Cardiac muscle cell (in vitro differentiated cells and primary cell): ENCODE data around the gene EP400. TPM values are rescaled to one million over a fixed set of nuclear protein-coding genes. Genes with fewer than 3 reads are reported as not detected.

Experiments
- DNase-seq, 2 donors: peaks; one replicate each; pipeline versions ENCODE4 v3.0.0 to v3.0.0-alpha.2; 2010 to 2017; ENCODE audit warnings: low read depth in 1 of 2, low spot score in 1 of 2
- H3K27ac ChIP-seq: fragments of 200-600 bp; sonication (generic); 2 replicates; pipeline ENCODE4 v1.5.1; 2016
- H3K27me3 ChIP-seq: fragments of 200-600 bp; sonication (generic); 2 replicates; pipeline ENCODE4 v1.6.0; 2016; ENCODE audit warnings: control low read depth
- H3K36me3 ChIP-seq: fragments of 200-600 bp; sonication (generic); 2 replicates; pipeline ENCODE4 v1.5.1; 2016; ENCODE audit warnings: control low read depth
- H3K4me1 ChIP-seq: fragments of 200-600 bp; sonication (generic); 2 replicates; pipeline ENCODE4 v1.8.1; 2017; ENCODE audit warnings: low read depth, mild to moderate bottlenecking, mixed run types
- H3K4me3 ChIP-seq: fragments of 200-600 bp; sonication (generic); 2 replicates; pipeline ENCODE4 v1.5.1; 2016; ENCODE audit warnings: mild to moderate bottlenecking
- H3K9me3 ChIP-seq: fragments of 200-600 bp; sonication (generic); 2 replicates; pipeline ENCODE4 v1.5.1; 2017; ENCODE audit warnings: low read depth, mild to moderate bottlenecking, control low read depth
- polyA plus RNA-seq: library from polyadenylated mRNA; unstranded; fragments of >200 nt; fragmentation: Nextera tagmentation; extraction: Ambion mirVana; gene quantifications from 2 replicates; pipeline ENCODE4 v1.2.1, GENCODE V29; 2016
- total RNA-seq: library from RNA; depleted of rRNA; stranded (reverse); fragments of >200 nt; gene quantifications from 2 replicates; pipeline ENCODE4 v1.2.3, GENCODE V29; 2016
- TF ChIP-seq, protein P1 (sequence below): IDR thresholded peaks from 2 replicates; pipeline ENCODE4 v1.5.1; 2012; ENCODE audit warnings: low read depth, mild to moderate bottlenecking, low read length

The EP400 gene
- total and polyA plus RNA-seq, 2 experiments from 2014 or later = 14.6 to 28.4 TPM

GRCh38 chr12:132106921-132107320 is 157.2 kb downstream of the EP400 start:
- TF ChIP-seq, protein P1, sequence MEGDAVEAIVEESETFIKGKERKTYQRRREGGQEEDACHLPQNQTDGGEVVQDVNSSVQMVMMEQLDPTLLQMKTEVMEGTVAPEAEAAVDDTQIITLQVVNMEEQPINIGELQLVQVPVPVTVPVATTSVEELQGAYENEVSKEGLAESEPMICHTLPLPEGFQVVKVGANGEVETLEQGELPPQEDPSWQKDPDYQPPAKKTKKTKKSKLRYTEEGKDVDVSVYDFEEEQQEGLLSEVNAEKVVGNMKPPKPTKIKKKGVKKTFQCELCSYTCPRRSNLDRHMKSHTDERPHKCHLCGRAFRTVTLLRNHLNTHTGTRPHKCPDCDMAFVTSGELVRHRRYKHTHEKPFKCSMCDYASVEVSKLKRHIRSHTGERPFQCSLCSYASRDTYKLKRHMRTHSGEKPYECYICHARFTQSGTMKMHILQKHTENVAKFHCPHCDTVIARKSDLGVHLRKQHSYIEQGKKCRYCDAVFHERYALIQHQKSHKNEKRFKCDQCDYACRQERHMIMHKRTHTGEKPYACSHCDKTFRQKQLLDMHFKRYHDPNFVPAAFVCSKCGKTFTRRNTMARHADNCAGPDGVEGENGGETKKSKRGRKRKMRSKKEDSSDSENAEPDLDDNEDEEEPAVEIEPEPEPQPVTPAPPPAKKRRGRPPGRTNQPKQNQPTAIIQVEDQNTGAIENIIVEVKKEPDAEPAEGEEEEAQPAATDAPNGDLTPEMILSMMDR = no peak
- peaks cover 9% of the 10 kb centered on the region for H3K36me3 ChIP-seq
- no peak for DNase-seq
- no peaks in the 10 kb centered on the region for H3K9me3 ChIP-seq
- no peak overlapping the region for H3K4me3 ChIP-seq
- H3K27ac ChIP-seq = no peak overlapping the region
- H3K27me3 ChIP-seq = no peaks in the 10 kb centered on the region
- H3K4me1 ChIP-seq = no peaks in the 10 kb centered on the region

GRCh38 chr12:132108211-132108832 is 158.6 kb downstream of the EP400 start:
- no peaks in the 10 kb centered on the region for H3K9me3 ChIP-seq
- no peaks in the 10 kb centered on the region for H3K4me1 ChIP-seq
- H3K4me3 ChIP-seq = no peak overlapping the region
- TF ChIP-seq, protein P1 = no peak
- DNase-seq = peak in 1 of 2 donors; percentile 15
- H3K27me3 ChIP-seq = no peaks in the 10 kb centered on the region
- no peak overlapping the region for H3K27ac ChIP-seq
- H3K36me3 ChIP-seq = peaks cover 10% of the 10 kb centered on the region

DNA sequence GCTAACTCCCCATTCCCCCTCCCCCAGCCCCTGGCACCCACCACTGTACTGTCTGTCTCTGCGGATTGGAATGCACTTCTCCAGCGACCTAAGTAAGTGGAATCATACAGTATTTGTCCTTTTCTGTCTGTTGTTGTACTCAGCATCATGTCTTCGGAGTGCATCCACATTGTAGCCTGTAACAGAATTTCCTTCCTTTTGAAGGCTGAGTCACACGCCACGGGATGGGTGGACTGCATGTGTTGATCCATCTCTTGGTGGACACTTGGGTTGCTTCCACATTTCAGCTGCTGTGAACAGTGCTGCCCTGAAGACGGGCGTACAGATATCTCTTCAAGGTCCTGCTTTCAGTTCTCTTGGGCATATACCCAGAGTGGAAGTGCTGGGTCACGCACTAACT is 160.0 kb downstream of the EP400 start:
- DNase-seq = no peak
- Histone ChIP-seq H3K27me3 (no peaks in the 10 kb centered on the region), H3K27ac (no peak overlapping the region), H3K9me3 (no peaks in the 10 kb centered on the region), H3K4me1 (no peaks in the 10 kb centered on the region), H3K36me3 (peaks cover 23% of the 10 kb centered on the region), H3K4me3 (no peak overlapping the region)
- TF ChIP-seq, protein P1 = no peak

- no peak overlapping the region for H3K27ac ChIP-seq
- DNase-seq = no peak
- no peak overlapping the region for H3K4me3 ChIP-seq
- peaks cover 26% of the 10 kb centered on the region for H3K36me3 ChIP-seq
- H3K4me1 ChIP-seq = no peaks in the 10 kb centered on the region
- no peaks in the 10 kb centered on the region for H3K9me3 ChIP-seq
- TF ChIP-seq, protein P1 = no peak
- no peaks in the 10 kb centered on the region for H3K27me3 ChIP-seq
These were observed 160.9 kb downstream of the EP400 start for GRCh38 chr12:132110677-132111076.

DNA sequence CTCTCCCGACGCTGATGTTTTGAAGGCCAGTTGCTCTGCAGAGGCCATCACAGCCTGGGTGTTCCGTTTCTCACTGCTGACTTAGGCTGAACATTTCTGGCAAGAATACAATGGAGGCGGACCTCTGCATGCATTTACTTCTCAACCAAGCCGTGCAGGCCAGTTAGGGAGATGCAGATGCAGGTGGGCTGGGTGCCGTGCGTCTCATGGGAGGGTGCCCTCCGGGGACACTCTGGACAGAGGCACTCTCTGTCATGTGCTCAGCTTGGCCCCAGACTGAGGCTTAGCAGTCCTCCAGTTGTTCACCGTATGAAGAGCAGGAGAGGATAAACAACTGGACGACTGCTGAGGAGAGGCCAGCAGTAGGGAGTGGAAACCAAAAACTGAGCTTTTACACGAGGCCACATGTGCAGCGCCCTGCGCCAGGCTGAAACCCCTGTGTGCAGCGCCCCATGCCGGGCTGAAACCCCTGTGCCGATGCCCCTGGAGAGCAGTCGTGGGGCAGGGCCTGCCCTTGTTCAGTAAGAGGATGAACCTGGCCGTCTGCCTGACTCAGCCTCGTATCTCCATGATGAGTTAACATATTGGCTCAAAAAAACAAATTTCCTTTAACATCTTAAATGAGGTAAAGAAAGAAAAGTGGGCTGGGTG is 162.0 kb downstream of the EP400 start:
- no peaks in the 10 kb centered on the region for H3K27me3 ChIP-seq
- no peak overlapping the region for H3K4me3 ChIP-seq
- H3K9me3 ChIP-seq = no peaks in the 10 kb centered on the region
- TF ChIP-seq, protein P1 = no peak
- H3K27ac ChIP-seq = no peak overlapping the region
- no peak for DNase-seq
- peaks cover 26% of the 10 kb centered on the region for H3K36me3 ChIP-seq
- no peaks in the 10 kb centered on the region for H3K4me1 ChIP-seq
